Measurements from ENCODE around the gene CLEC7A.
A peak's percentile ranks its signal among the peaks of the same experiment; 100 is the strongest.

CLEC7A gene

GRCh38 chr12:10130042-10130441 is at the start of gene CLEC7A:
TSS of gene CLEC7A (minus strand) at chr12:10130199. CDS start at chr12:10130082, 117 bp downstream.
- peak; percentile 68 for DNase-seq (ENCODE audit: low spot score)

DNA sequence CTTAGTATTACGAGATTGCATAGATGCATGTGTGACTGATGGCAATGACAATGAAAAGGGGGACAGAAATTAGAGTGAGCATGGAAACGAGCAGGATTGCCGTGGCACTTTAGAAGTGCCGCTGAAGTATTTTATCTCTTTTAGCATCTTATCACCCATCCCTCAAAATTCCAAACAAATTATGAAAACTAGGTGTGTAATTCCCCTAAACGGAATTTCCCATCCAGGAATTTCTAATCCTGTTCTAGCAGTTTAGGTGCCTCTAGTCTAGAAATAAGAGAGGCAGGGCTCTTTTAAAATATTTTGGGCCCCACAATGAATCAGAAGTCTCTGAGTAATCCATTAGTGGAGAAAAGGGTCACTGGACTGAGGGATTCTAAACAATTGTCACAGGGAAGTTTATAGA is 49.8 kb upstream of the CLEC7A start:
- DNase-seq (ENCODE audit: low spot score), result no peak

- no peak for DNase-seq (ENCODE audit: low spot score)
Observed at GRCh38 chr12:10178821-10179220, 48.8 kb upstream of the CLEC7A start, which contains the start of gene TMEM52B. TSS of gene TMEM52B (plus strand) at chr12:10179032. CDS start at chr12:10179575, 543 bp downstream.

DNA sequence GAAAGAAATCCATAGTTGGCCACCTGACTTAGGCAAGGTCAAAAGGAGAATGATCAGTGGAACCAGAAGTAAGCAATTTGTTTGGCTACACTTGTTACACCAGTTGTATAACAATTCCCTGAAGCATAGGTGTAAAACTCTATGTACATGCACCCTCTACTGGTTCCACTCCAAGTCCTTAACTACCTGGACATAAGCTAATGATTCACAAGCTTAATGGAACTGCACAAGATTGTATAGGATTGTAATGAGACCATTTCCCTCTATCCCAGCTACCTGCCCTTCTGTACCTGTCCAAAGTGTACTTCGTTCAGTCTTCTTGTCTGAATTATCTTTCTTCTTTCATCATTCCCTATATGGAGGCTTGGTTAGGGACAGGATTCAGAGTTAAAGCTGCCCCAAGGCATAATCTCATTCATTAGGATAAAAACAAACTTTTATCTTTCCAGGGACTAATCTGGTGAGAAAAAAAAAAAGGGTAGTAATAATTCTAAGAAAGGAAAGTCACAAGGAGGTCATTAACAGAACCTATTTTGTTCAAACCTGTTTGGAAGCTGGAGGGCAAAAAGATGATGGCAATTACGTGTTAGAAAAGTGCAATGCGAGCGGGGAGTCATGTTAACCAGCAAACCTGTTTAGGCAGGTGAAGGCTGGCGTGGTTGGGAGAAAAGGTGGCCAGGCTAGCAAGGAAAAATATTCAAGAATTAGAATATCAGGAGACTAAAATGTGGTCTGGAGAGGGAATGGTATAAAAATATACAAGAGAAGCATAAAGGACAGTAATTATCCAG is 46.0 kb upstream of the CLEC7A start:
- no peak for DNase-seq (ENCODE audit: low spot score)

GRCh38 chr12:10174986-10175614 is 45.1 kb upstream of the CLEC7A start:
- DNase-seq (ENCODE audit: low spot score), result no peak

DNA sequence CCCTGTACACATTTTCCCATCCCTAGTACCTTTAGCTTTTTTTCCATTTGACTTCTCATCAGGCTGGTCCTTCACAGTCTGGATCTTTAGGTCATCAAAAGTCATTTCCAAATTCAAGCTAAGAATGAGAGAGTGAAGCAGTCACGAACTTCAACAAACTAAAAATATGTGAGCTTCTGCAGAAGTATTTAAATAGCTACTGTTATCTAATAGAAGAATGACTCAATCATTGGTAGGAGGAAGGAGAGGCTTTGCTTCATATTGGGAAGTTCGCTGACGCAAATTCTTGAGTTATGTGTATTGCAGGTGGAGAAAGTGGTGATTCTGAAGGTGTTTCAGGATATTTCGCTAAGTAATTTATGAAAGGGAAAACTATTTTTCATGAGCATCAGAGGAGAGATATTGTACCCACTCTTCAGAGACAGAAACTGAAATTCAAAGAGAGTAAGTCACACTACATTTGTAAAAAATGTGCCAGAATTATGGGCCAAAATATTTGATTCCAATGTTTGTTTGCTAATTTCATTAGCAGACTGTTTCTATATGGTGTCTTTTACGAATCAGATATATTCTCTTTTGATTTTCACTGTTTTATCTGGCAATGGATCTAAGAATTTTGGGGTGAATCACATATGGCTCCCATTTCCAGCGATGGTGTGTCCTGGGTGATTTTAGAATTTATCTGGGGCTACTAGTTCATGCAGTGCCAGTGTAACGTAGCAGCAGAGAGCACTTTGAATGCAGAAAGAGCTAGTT is 42.2 kb upstream of the CLEC7A start, which contains the start of gene OLR1:
OLR1 (minus strand) TSS at position 160 of the 756 bp plus-strand sequence; CDS start at position 105, 55 bp downstream.
- peak; percentile 79 for DNase-seq (ENCODE audit: low spot score)

DNA sequence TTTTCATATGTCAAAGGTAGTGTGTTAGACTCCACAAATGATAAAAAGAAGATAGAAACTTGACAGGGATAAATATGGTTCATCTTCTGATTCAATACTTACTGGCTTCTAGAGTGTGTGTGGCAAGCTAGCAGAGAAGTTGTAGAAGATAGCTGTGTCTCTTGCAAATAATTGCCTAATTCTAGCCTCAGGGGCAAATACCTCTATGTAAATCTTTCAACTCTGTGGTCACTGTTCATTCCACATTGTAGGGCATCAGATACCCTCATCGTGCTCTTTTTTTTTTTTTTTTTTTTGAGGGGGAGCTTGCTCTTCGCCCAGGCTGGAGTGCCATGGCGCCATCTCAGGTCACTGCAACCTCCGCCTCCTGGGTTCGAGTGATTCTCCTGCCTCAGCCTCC is 40.2 kb upstream of the CLEC7A start:
- no peak for DNase-seq (ENCODE audit: low spot score)

GRCh38 chr12:10169104-10169503 is 39.1 kb upstream of the CLEC7A start:
- DNase-seq (ENCODE audit: low spot score), result no peak

GRCh38 chr12:10167599-10167998 is 37.6 kb upstream of the CLEC7A start:
- peak; percentile 88 for DNase-seq (ENCODE audit: low spot score)

DNA sequence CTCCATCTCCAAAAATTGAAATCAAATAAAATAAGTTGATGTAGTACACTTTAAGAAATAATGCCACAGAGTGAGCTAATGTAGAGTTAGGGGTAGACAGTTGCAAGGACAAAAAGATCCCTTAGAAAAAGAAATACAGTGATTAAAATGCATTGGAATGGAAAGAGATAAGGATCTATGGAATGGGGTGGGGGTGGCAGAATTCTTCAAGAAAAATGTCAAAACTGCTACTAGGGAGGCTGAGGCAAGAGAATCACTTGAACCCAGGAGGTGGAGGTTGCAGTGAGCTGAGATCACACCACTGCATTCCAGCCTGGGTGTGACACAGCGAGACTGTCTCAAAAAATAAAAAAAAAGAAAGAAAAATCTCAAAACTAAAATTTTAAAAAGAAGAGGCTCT is 35.4 kb upstream of the CLEC7A start:
- no peak for DNase-seq (ENCODE audit: low spot score)

DNA sequence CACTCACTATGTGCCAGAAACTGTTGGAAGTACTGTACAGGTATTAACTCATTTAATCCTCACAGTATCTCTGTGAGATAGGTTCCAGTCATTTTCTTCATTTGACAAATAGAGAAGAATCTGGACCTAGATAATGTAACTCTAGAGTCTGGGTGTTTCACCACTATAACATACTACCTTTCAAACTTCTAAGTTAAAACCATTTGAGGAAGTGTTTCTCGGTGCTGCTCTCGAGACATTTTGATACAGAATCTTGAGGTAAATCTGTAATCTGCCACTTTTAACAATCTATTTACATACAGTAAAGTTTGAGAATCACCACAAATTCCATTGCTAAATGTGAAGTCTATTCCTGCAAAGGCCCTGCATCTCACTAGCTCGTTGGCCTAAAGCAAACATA is 33.1 kb upstream of the CLEC7A start:
- DNase-seq (ENCODE audit: low spot score), result no peak

DNA sequence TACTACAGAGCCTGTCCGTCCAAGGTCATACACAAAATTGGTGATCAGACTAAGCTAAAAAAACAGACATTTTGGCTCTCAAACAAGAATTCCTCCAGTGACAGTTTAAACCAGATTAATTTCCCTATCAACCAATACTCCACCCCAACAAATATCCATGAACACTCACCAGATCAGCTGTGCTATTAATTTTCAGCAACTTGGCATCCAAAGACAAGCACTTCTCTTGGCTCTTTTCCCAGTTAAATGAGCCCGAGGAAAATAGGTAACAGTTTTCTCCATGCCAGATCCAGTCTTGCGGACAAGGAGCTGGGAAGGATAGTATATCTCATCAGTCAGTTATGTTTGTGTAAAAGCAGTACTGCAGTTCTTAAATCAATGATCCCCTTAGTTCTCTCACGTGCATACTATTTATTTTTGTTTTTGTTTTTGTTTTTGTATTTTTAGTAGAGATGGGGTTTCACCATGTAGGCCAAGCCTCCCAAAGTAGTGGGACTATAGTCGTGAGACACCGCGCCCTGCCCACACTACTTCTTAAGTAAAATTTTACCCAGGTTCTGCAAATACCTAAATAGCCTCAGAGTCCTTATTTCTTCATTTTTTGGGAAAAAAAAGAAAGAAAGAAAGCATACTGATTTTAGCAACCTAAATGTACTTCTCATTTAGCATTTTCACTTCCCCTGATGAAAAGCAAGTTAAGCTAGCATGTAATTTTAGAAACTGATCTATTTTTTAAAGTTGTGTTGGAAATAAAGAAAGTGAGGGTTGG is 30.8 kb upstream of the CLEC7A start:
- DNase-seq (ENCODE audit: low spot score), result peak; percentile 75

DNA sequence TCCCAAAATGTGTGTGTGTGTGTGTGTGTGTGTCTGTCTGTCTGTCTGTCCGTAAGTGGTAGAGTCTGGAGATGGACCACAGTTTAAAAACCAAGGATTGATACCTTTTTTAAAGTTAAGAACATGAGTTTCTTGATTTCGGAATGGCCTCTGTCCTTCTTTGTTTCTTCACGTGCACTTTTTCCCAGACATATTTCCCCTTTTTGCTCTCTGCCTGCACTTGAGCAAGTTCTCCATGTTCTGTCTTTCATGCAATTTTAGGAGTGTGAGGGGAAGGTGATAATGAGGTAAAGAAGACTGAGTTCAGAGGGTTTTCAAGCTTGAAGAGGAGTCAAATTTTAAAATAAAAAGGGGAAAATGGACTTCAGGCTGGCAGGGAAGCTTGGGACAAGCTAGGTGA is 29.3 kb upstream of the CLEC7A start:
- no peak for DNase-seq (ENCODE audit: low spot score)

GRCh38 chr12:10158406-10158805 is 28.4 kb upstream of the CLEC7A start:
- DNase-seq (ENCODE audit: low spot score), result no peak

GRCh38 chr12:10155966-10156365 is 26.0 kb upstream of the CLEC7A start:
- no peak for DNase-seq (ENCODE audit: low spot score)

DNA sequence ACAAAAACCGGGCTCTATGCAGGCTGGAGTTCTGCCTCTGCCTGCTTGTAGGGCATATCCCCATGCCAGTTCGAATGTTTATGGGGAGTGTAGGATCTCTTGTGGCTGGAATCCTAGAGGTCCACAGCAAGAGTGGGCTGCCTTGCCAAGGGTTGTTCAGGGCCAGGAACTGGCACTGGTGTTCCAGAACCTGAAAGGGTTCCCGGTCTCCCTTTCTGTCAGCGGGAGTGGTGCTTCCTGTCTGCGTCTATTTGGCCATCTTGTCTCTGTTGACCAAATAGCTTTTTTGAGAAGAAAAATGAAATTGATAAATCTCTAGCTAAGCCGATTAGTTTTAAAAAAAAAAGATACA is 24.1 kb upstream of the CLEC7A start:
- no peak for DNase-seq (ENCODE audit: low spot score)

DNA sequence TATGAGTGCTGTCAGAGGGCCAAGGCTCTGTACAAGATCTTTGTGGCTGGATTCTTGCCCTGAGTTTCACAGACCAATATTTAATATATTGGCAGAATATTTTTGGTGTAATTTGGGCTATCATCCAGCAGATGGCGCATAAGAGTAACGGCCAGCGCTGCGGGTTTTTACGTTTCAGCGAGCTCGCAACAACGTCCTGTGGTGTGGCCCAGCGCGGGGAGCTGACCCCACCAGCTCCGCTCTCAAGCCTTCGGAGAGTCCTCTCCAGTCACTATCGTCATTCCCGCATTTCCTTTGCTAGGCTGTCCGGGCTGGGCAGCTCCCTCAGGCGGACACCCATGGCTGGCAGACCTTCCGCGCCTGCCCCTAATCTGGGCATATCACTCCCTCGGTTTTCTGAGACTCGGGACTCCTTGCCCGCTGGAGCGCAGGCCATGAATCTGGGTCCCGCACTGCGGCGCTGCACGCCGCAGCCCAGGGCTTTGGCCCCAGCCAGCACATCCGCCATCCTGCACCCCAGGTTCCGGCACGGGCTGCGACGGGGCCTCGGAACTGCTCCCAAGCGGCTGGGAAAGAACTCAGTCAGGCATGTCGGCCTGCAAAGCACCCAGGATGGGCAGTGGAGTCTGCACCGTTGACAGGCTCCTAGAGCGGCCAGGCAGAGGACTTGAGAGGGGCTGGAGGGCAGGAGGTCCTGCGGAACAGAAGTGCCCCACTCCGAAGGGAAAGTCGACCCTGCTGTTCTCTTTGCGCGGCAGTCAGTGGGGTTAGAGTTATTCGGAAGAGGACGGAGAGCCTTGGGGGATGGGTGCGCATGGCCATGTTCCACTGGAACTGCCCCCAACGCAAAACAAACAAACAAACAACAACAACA is 23.5 kb upstream of the CLEC7A start:
- peak; percentile 71 for DNase-seq (ENCODE audit: low spot score)

- DNase-seq (ENCODE audit: low spot score), result no peak
Observed at GRCh38 chr12:10151621-10152020, 21.6 kb upstream of the CLEC7A start.

GRCh38 chr12:10147714-10148403 is 17.9 kb upstream of the CLEC7A start:
- DNase-seq (ENCODE audit: low spot score), result no peak

DNA sequence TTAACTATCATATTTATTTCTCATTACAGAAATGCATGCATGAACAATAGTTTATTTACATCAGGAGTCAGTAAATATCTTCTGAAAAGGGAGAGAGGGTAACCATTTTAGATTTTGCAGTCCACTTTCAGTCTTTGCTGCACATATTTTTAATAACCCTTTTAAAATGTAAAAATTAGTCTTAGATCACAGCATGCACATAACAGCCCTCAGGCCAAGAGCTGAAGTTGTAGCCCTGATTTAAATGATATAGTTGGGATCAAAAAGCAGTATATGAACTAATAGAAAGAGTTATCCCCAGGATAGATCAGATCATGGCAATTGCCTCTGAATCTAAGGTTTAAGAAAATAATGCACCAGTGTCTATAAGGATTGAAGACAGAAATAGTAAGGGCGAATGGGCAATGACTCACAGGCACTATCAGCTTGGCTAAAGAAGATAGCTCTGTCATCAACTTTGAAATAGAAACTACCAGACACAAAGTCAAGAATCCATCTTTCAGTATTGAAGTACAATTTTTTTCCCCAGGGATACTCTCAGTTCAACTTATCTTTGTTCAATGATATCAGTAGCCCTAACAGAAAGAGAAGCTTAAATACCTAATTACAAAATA is 13.1 kb upstream of the CLEC7A start:
- no peak for DNase-seq (ENCODE audit: low spot score)
